Motor neuron (in vitro differentiated cells): ENCODE data around the gene PIK3R4. TPM values are rescaled to one million over a fixed set of nuclear protein-coding genes. Genes with fewer than 3 reads are reported as not detected.

Experiments
- ATAC-seq, 8 experiments: fragments of 200-7000 bp; cut with Tn5 transposase; replicated peaks in 6 of 8; 2 replicates each; pipeline ENCODE4 v1.8.0; 2021; ENCODE audit warnings: mild to moderate bottlenecking in 8 of 8, moderate library complexity in 8 of 8
- H3K27ac ChIP-seq, 2 donors: fragments of 250-450 bp; sonication (Bioruptor Pico); 2 replicates each; pipeline ENCODE4 v1.9.0; 2021; ENCODE audit warnings: antibody characterized with exemption in 2 of 2, mild to moderate bottlenecking in 2 of 2, moderate library complexity in 1 of 2
- H3K4me1 ChIP-seq, 2 donors: fragments of 250-450 bp; sonication (Bioruptor Pico); replicated peaks in 1 of 2; 2 replicates each; pipeline ENCODE4 v1.6.1; 2021; ENCODE audit warnings: antibody characterized with exemption in 2 of 2, mild to moderate bottlenecking in 2 of 2, moderate library complexity in 1 of 2
- H3K4me3 ChIP-seq, 5 donors: fragments of 250-450 bp; sonication (Bioruptor Pico); 2 replicates each; pipeline ENCODE4 v1.9.0; 2021; ENCODE audit warnings: antibody characterized with exemption in 5 of 5, mild to moderate bottlenecking in 5 of 5, moderate library complexity in 4 of 5
- WGBS, 10 experiments: fragments of 450-650 bp; shearing (Covaris generic); methylation state at CpG; one replicate each; pipeline ENCODE4 v1.0.0; 2022; 5-methylcytosine and 5-hydroxymethylcytosine counted together
- in situ Hi-C, 9 experiments: fragments of 400-800 bp; cut with MboI; loops; one replicate each; pipeline ENCODE4 v1.15.0; 2021; ENCODE audit warnings: low sequenced_read_pairs in 9 of 9, low pct_unique_long_range_greater_than_20kb in 2 of 9; ENCODE audit not compliant: unreplicated experiment in 9 of 9
- total RNA-seq, 8 experiments: library from RNA; unstranded; fragments of 300-600 nt; gene quantifications; 2 replicates each; pipeline versions ENCODE4 v1.2.3 to v1.2.4, GENCODE V29; 2022

The PIK3R4 gene
- total RNA-seq, 8 experiments from 2014 or later, result 16.2 to 40.2 (median 22.4) TPM

- Histone ChIP-seq H3K4me1 (no peaks in the 10 kb centered on the region), H3K27ac (no peak overlapping the region), H3K4me3 (no peak overlapping the region)
- ATAC-seq, result no peak
- in situ Hi-C loops, result loop anchor here in 4 of 9 experiments (25.0 kb wide), 1 partner anchor 125 kb away; the partner anchor contains the start of gene ATP2C1 (in 4 of the 4)
- WGBS, 10 experiments, result 60 to 100% (median 85%) methylated on average over 1 to 7 of the region's 9 CpGs; no CpG with 5 or more reads in 1 of the 10 experiments
Measured at GRCh38 chr3:130761730-130762311, 15.2 kb upstream of the PIK3R4 start.

DNA sequence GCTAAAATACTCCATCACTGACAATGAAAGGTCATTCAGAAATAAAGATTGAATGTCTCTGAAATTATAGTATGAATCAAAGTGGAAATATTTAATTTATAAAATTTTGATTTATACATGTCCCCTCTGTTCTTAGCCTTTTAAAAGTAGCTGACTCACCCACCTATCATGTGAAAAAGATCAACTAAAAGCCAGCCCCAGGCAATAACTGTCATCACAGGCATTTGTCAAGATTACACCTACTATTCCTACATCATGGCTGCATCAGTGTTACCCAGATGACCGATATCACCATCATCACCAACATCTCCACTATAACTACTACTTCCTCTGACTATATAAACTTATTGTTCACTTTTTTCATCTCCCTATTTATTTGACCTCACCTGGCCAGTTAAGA is 14.3 kb upstream of the PIK3R4 start:
- Histone ChIP-seq H3K27ac (no peak overlapping the region), H3K4me3 (no peak overlapping the region), H3K4me1 (no peaks in the 10 kb centered on the region)
- in situ Hi-C loops, result loop anchor here in 4 of 9 experiments (25.0 kb wide), 1 partner anchor 126 kb away; the partner anchor contains the start of gene ATP2C1 (in 4 of the 4)
- WGBS, 10 experiments, result 17 to 100% (median 100%) methylated on average over 1 of the region's 1 CpG; no CpG with 5 or more reads in 5 of the 10 experiments
- peak in 3 of 8 experiments; percentile 29 to 33 (median 30) for ATAC-seq

- in situ Hi-C loops, result loop anchor here in 5 of 9 experiments (10.0 to 25.0 kb wide), 2 partner anchors 127 to 135 kb away; partner anchors contain the start of gene ATP2C1 (in 5 of the 5)
- peak in 7 of 8 experiments; percentile 42 to 84 (median 64) for ATAC-seq
Measured at GRCh38 chr3:130759692-130760338, 13.2 kb upstream of the PIK3R4 start.

DNA sequence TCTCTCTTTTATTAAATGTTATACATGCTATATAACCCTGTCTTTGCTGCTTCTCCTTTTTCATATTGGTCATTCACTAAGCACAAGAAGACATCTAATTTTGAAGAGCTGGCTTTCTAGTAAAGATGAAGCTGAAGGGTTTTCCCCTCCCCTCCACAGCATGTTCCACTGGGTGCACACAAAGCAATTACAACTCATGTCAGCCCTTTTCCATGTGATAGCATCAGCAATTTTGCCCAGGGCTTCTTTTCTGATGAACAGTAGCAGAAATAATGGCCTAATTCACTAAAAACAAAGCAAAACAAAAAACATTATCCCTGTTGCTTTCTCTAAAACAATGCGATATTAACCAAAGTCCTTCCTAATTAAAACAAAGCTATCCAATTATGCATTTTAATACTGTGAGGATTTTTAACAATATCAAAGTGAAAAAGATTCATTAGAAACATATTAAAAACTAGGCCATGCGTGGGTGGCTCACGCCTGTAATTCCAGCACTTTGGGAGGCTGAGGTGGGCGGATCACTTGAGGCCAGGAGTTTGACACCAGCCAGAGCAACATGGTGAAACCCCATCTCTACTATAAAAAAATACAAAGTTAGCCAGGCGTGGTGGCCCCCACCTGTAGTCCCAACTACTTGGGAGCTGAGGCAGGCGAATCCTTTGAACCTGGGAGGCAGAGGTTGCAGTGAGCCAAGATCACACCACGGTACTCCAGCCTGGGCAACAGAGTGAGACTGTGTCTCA is 12.2 kb upstream of the PIK3R4 start:
- Histone ChIP-seq H3K4me3 (no peak overlapping the region), H3K4me1 (no peaks in the 10 kb centered on the region), H3K27ac (no peak overlapping the region)
- in situ Hi-C loops, result loop anchor here in 5 of 9 experiments (10.0 to 25.0 kb wide), 2 partner anchors 129 to 136 kb away; partner anchors contain the start of gene ATP2C1 (in 5 of the 5)
- no peak for ATAC-seq
- 59 to 94% (median 73%) methylated on average over 2 to 7 of the region's 7 CpGs; no CpG with 5 or more reads in 1 of the 10 experiments for WGBS, 10 experiments

More at GRCh38 chr3:130759692-130760338, 13.2 kb upstream of the PIK3R4 start:
- no peak overlapping the region for H3K27ac ChIP-seq
- WGBS, 10 experiments, result 0 to 11% (median 8%) methylated on average over 2 to 4 of the region's 4 CpGs; no CpG with 5 or more reads in 1 of the 10 experiments
- H3K4me3 ChIP-seq, result no peak overlapping the region
- no peaks in the 10 kb centered on the region for H3K4me1 ChIP-seq

GRCh38 chr3:130757611-130758150 is 11.1 kb upstream of the PIK3R4 start:
- Histone ChIP-seq H3K4me1 (no peaks in the 10 kb centered on the region), H3K27ac (no peak overlapping the region), H3K4me3 (no peak overlapping the region)
- peak in 1 of 8 experiments; percentile 32 for ATAC-seq
- in situ Hi-C loops, result loop anchor here in 5 of 9 experiments (10.0 to 25.0 kb wide), 2 partner anchors 130 to 137 kb away; partner anchors contain the start of gene ATP2C1 (in 5 of the 5)
- 40 to 100% (median 80%) methylated on average over 1 to 3 of the region's 3 CpGs; no CpG with 5 or more reads in 3 of the 10 experiments for WGBS, 10 experiments

GRCh38 chr3:130755666-130756065 is 9.0 kb upstream of the PIK3R4 start:
- Histone ChIP-seq H3K27ac (no peak overlapping the region), H3K4me1 (no peaks in the 10 kb centered on the region), H3K4me3 (no peak overlapping the region)
- ATAC-seq, result no peak
- 42 to 93% (median 83%) methylated on average over 1 to 5 of the region's 5 CpGs; no CpG with 5 or more reads in 2 of the 10 experiments for WGBS, 10 experiments
- in situ Hi-C loops, result loop anchor here in 5 of 9 experiments (10.0 to 25.0 kb wide), 2 partner anchors 132 to 139 kb away; partner anchors contain the start of gene ATP2C1 (in 5 of the 5)

GRCh38 chr3:130748981-130749380 is 2.4 kb upstream of the PIK3R4 start:
- Histone ChIP-seq H3K4me1 (peaks cover 14 to 20% of the 10 kb centered on the region in 2 donors), H3K27ac (no peak overlapping the region), H3K4me3 (no peak overlapping the region)
- no peak for ATAC-seq
- WGBS, 10 experiments, result 0 to 92% (median 21%) methylated on average over 1 of the region's 1 CpG; no CpG with 5 or more reads in 2 of the 10 experiments
- in situ Hi-C loops, result no loop called here

GRCh38 chr3:130748467-130748861 is 1.8 kb upstream of the PIK3R4 start:
- H3K27ac ChIP-seq, result no peak overlapping the region
- peaks cover 17 to 25% of the 10 kb centered on the region in 2 donors for H3K4me1 ChIP-seq
- ATAC-seq, result no peak
- no peak overlapping the region for H3K4me3 ChIP-seq
- WGBS, 10 experiments, result 3 to 100% (median 81%) methylated on average over 1 to 3 of the region's 3 CpGs
- in situ Hi-C loops, result no loop called here

DNA sequence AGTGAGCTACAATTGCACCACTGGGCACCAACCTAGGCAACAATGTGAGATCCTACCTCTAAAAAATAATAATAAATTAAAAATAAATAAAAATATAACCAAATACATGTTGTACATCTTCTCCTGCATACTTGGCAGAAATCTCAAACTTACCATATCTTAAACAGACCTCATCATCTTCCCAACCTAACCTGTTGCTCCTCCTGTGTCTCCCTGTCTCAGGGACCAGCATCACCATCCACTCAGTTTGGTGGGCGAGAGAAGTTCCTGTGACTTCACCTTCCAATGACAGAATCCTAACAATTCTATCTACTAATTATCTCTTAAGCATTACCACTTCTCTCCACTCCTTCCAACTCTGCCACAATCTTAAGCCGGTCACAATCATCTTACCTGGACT is 3.3 kb downstream of the PIK3R4 start:
- 76 to 100% (median 100%) methylated on average over 1 to 2 of the region's 2 CpGs; no CpG with 5 or more reads in 3 of the 10 experiments for WGBS, 10 experiments
- Histone ChIP-seq H3K4me1 (peaks cover 17 to 52% of the 10 kb centered on the region in 2 donors), H3K27ac (no peak overlapping the region), H3K4me3 (no peak overlapping the region)
- no peak for ATAC-seq
- in situ Hi-C loops, result no loop called here

DNA sequence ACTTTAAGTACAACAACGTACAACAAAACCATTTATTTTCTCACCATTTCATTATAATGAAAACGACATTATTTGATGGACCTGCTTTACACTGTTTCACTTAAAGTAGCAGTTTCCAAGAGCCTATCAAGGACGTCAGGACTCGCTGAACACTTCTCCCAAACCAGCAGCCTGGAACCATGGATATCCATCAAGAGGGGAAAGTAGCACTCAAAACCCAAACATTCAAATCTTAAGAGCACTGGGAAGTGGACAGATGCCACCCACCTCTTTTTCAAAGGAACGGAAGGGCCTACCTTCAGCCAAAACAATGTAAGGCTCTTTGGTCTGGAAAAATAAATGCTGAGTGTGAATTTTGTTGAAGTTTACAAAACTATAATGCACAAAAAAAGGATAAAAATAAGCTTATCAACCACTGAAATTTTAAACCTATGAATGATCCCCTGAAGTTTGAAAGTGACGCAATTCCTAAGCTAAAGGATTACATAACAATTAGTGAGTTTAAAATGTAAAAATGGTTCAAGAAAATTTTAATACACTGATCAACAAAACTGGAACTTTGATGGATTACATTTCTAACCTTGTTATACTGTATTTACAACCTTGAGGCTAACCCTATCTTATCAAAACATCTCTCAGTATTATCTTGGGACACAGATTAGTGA is 4.6 kb downstream of the PIK3R4 start:
- Histone ChIP-seq H3K27ac (no peak overlapping the region), H3K4me3 (no peak overlapping the region), H3K4me1 (peaks cover 17 to 52% of the 10 kb centered on the region in 2 donors)
- in situ Hi-C loops, result no loop called here
- no peak for ATAC-seq
- WGBS, 10 experiments, result 80 to 97% (median 91%) methylated on average over 1 to 6 of the region's 6 CpGs

DNA sequence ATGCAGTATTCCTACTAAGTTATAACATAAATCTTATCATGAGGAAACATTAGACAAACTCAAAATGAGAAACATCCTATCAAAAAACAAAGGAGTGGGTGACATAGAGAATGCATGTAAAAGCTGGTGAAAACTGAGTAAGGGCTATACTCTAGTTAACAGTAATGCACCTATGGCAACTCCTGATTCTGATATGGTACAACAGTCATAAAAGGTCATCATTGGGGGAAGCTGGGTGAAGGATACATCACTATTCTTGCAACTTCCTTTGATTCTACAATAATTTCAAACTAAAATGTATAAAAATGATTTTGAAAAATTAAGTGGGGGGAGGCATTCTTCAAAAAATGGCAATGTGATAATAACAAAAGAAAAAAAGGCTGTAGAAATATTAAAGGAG is 6.8 kb downstream of the PIK3R4 start:
- no peak overlapping the region for H3K27ac ChIP-seq
- peaks cover 10 to 41% of the 10 kb centered on the region in 2 donors for H3K4me1 ChIP-seq
- in situ Hi-C loops, result no loop called here
- no peak for ATAC-seq
- no peak overlapping the region for H3K4me3 ChIP-seq

DNA sequence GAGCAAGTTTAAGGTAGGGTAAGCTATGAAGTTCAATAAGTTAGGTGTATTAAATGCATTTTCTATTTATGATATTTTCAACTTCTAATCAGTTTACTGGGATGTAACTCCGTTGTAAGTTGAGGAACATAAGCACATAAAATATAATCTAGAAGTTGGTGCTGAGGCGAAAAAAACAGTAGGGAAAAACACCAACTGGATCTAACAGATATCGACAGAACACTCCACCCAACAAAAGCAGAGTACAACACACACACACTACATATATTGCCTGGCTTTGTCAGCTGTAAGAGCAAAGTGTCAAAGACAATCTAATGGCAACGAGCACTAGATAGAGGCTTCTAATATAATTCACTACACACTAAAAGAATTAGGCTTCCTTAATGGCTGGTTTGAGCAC is 8.4 kb downstream of the PIK3R4 start:
- Histone ChIP-seq H3K4me1 (peaks cover 0 to 25% of the 10 kb centered on the region in 2 donors), H3K4me3 (no peak overlapping the region), H3K27ac (no peak overlapping the region)
- in situ Hi-C loops, result no loop called here
- no peak for ATAC-seq
- WGBS, 10 experiments, result 81 to 100% (median 100%) methylated on average over 1 to 4 of the region's 4 CpGs; no CpG with 5 or more reads in 1 of the 10 experiments
